Transverse colon (tissue), 4 donors: Measurements from ENCODE around the gene OR2V2. TPM values are rescaled to one million over a fixed set of nuclear protein-coding genes. Genes with fewer than 3 reads are reported as not detected.

Source experiments
- DNase-seq: peaks from one replicate; pipeline ENCODE4 v3.0.0-alpha.2; 2019
- H3K27ac ChIP-seq, 4 donors: fragments of 200-600 bp; sonication (generic); 2 replicates each; pipeline ENCODE4 v1.5.1; 2016 to 2018; ENCODE audit warnings: inconsistent platforms in 4 of 4
- H3K27me3 ChIP-seq: fragments of 200-600 bp; sonication (generic); 2 replicates; pipeline ENCODE4 v1.5.1; 2017; ENCODE audit warnings: inconsistent platforms
- H3K36me3 ChIP-seq, 4 donors: fragments of 200-600 bp; sonication (generic); 2 replicates each; pipeline ENCODE4 v1.5.1; 2017 to 2019; ENCODE audit warnings: inconsistent platforms in 4 of 4
- H3K4me1 ChIP-seq, 4 donors: fragments of 200-600 bp; sonication (generic); 2 replicates each; pipeline ENCODE4 v1.5.1; 2017 to 2020; ENCODE audit warnings: inconsistent platforms in 4 of 4
- H3K4me3 ChIP-seq, 4 donors: fragments of 200-600 bp; sonication (generic); 1 replicate in 1 of 4; 2 replicates in 3 of 4; pipeline versions ENCODE4 v1.5.1 to v1.6.1; 2017 to 2019; ENCODE audit warnings: inconsistent platforms in 4 of 4
- H3K9me3 ChIP-seq, 2 donors: fragments of 200-600 bp; sonication (generic); 2 replicates each; pipeline ENCODE4 v1.5.1; 2017 to 2019; ENCODE audit warnings: inconsistent platforms in 2 of 2
- CTCF ChIP-seq, 5 experiments: fragments of 200-600 bp in 3 of 5; fragments of 450-650 bp in 2 of 5; sonication (generic) in 3 of 5; IDR thresholded peaks; 1 replicate in 2 of 5; 2 replicates in 3 of 5; pipeline ENCODE4 v1.5.1; 2016 to 2017; ENCODE audit warnings: antibody characterized with exemption in 5 of 5, inconsistent platforms in 3 of 5, mild to moderate bottlenecking in 2 of 5, moderate library complexity in 1 of 5
- EP300 ChIP-seq: sonication (generic); formaldehyde crosslinking; IDR thresholded peaks from one replicate; pipeline ENCODE4 v1.6.1; 2017; ENCODE audit warnings: antibody characterized with exemption, low read depth
- POLR2A ChIP-seq: fragments of 450-650 bp; IDR thresholded peaks from one replicate; pipeline ENCODE4 v1.6.1; 2016; ENCODE audit warnings: antibody characterized with exemption, mild to moderate bottlenecking, moderate library complexity
- POLR2AphosphoS5 ChIP-seq, 3 donors: sonication (generic); formaldehyde crosslinking; IDR thresholded peaks; one replicate each; pipeline ENCODE4 v1.6.1; 2016; ENCODE audit warnings: antibody characterized with exemption in 3 of 3
- WGBS, 2 donors: methylation state at CpG; one replicate each; pipeline ENCODE4 v1.1.5; 2018; ENCODE audit warnings: low coverage in 1 of 2; 5-methylcytosine and 5-hydroxymethylcytosine counted together
- in situ Hi-C, 4 donors: fragments of 200-750 bp; cut with MboI; loops; one replicate each; pipeline versions ENCODE4 v1.15.0 to v1.15.1; 2017; ENCODE audit warnings: low sequenced_read_pairs in 3 of 4, low pct_ligation_motif_present in 1 of 4, low pct_unique_long_range_greater_than_20kb in 1 of 4
- intact Hi-C: fragments of 100-400 bp; cut with DNase I; formaldehyde crosslinking; loops from one replicate; pipeline ENCODE4 v1.15.1; 2023; ENCODE audit warnings: low total_unique reads
- total RNA-seq, 4 donors: library from RNA; depleted of rRNA; stranded (reverse); fragments of >200 nt; gene quantifications; one replicate each; pipeline ENCODE4 v1.1.0, GENCODE V29; 2016

OR2V2 gene
- total RNA-seq, 4 donors from 2014 or later, result not detected

GRCh38 chr5:181195249-181195761 is 47.9 kb downstream of the OR2V2 start:
- Histone ChIP-seq H3K4me3 (no peak overlapping the region), H3K4me1 (peaks cover 4 to 8% (median 6%) of the 10 kb centered on the region in 4 donors), H3K27ac (no peak overlapping the region), H3K27me3 (no peaks in the 10 kb centered on the region), H3K36me3 (no peaks in the 10 kb centered on the region), H3K9me3 (no peaks in the 10 kb centered on the region)
- no peak for TF ChIP-seq CTCF (IDR thresholded peaks at IDR 0.05)
- TF ChIP-seq POLR2A, result no peak
- TF ChIP-seq POLR2AphosphoS5 (IDR thresholded peaks at IDR 0.05), result no peak
- no peak for TF ChIP-seq EP300
- 82% methylated on average over 45 of the region's 45 CpGs; no CpG with 5 or more reads in 1 of the 2 donors for WGBS, 2 donors
- intact Hi-C loops, result no loop called here
- in situ Hi-C loops, result no loop called here
- DNase-seq, result no peak

- intact Hi-C loops (no loop called here), in situ Hi-C loops (no loop called here)
- no peak for TF ChIP-seq POLR2A
- no peak for TF ChIP-seq POLR2AphosphoS5 (IDR thresholded peaks at IDR 0.05)
- no peak for TF ChIP-seq CTCF (IDR thresholded peaks at IDR 0.05)
- WGBS, 2 donors, result 71 to 84% methylated on average over 4 to 8 of the region's 8 CpGs
- peaks cover 0 to 9% (median 4%) of the 10 kb centered on the region in 4 donors for H3K4me1 ChIP-seq
- H3K9me3 ChIP-seq, result no peaks in the 10 kb centered on the region
- H3K27me3 ChIP-seq, result no peaks in the 10 kb centered on the region
- no peak overlapping the region for H3K4me3 ChIP-seq
- H3K27ac ChIP-seq, result no peak overlapping the region
- no peaks in the 10 kb centered on the region for H3K36me3 ChIP-seq
- DNase-seq, result no peak
Observed at GRCh38 chr5:181197326-181197951, 50.1 kb downstream of the OR2V2 start.

GRCh38 chr5:181198106-181198685 is 50.8 kb downstream of the OR2V2 start:
- no peak for DNase-seq
- in situ Hi-C loops (no loop called here), intact Hi-C loops (no loop called here)
- no peak for TF ChIP-seq POLR2A
- no peak for TF ChIP-seq EP300
- no peak for TF ChIP-seq CTCF (IDR thresholded peaks at IDR 0.05)
- no peak for TF ChIP-seq POLR2AphosphoS5 (IDR thresholded peaks at IDR 0.05)
- H3K9me3 ChIP-seq, result no peaks in the 10 kb centered on the region
- no peak overlapping the region for H3K27ac ChIP-seq
- H3K4me1 ChIP-seq, result peaks cover 0 to 11% (median 0%) of the 10 kb centered on the region in 4 donors
- 80 to 83% methylated on average over 2 to 12 of the region's 12 CpGs for WGBS, 2 donors
- H3K27me3 ChIP-seq, result no peaks in the 10 kb centered on the region
- no peaks in the 10 kb centered on the region for H3K36me3 ChIP-seq
- no peak overlapping the region for H3K4me3 ChIP-seq

- no peaks in the 10 kb centered on the region for H3K9me3 ChIP-seq
- H3K4me3 ChIP-seq, result no peak overlapping the region
- DNase-seq, result no peak
- H3K4me1 ChIP-seq, result peaks cover 0 to 19% (median 5%) of the 10 kb centered on the region in 4 donors
- in situ Hi-C loops (no loop called here), intact Hi-C loops (no loop called here)
- TF ChIP-seq EP300, result no peak
- no peak for TF ChIP-seq POLR2AphosphoS5 (IDR thresholded peaks at IDR 0.05)
- no peaks in the 10 kb centered on the region for H3K36me3 ChIP-seq
- H3K27me3 ChIP-seq, result peaks cover 7% of the 10 kb centered on the region
- 66 to 79% methylated on average over 9 of the region's 9 CpGs for WGBS, 2 donors
- H3K27ac ChIP-seq, result no peak overlapping the region
Observed at GRCh38 chr5:181198905-181199519, 51.6 kb downstream of the OR2V2 start.
